Spleen (tissue), 11 donors: ENCODE results near the gene MAPKAP1. TPM values are rescaled to one million over a fixed set of nuclear protein-coding genes. Genes with fewer than 3 reads are reported as not detected.

Source experiments
- DNase-seq: peaks from one replicate; pipeline ENCODE4 v3.0.0-alpha.2; 2020
- H3K27ac ChIP-seq, 8 donors: fragments of 200-600 bp; sonication (generic) in 7 of 8; 1 replicate in 4 of 8; 2 replicates in 4 of 8; pipeline versions ENCODE4 v1.5.0 to v1.8.0; 2016 to 2021; ENCODE audit warnings: inconsistent platforms in 4 of 8, mild to moderate bottlenecking in 4 of 8, moderate library complexity in 1 of 8
- H3K27me3 ChIP-seq, 7 donors: fragments of 200-600 bp; sonication (generic) in 6 of 7; replicated peaks in 1 of 7; 1 replicate in 4 of 7; 2 replicates in 3 of 7; pipeline versions ENCODE4 v1.5.0 to v1.8.0; 2016 to 2021; ENCODE audit warnings: inconsistent platforms in 3 of 7, mild to moderate bottlenecking in 1 of 7
- H3K36me3 ChIP-seq, 6 donors: fragments of 200-600 bp; sonication (generic) in 5 of 6; 1 replicate in 4 of 6; 2 replicates in 2 of 6; pipeline versions ENCODE4 v1.5.0 to v1.8.0; 2016 to 2021; ENCODE audit warnings: inconsistent platforms in 2 of 6
- H3K4me1 ChIP-seq, 6 donors: fragments of 200-600 bp; sonication (generic) in 5 of 6; 1 replicate in 3 of 6; 2 replicates in 3 of 6; pipeline versions ENCODE4 v1.5.0 to v1.8.0; 2016 to 2021; ENCODE audit warnings: inconsistent platforms in 3 of 6
- H3K4me3 ChIP-seq, 8 donors: fragments of 200-600 bp; sonication (generic) in 7 of 8; 1 replicate in 4 of 8; 2 replicates in 4 of 8; pipeline versions ENCODE4 v1.5.0 to v1.8.0; 2016 to 2021; ENCODE audit warnings: inconsistent platforms in 4 of 8, mild to moderate bottlenecking in 4 of 8, moderate library complexity in 2 of 8
- H3K9me3 ChIP-seq, 8 donors: fragments of 200-600 bp; sonication (generic) in 7 of 8; 1 replicate in 4 of 8; 2 replicates in 4 of 8; pipeline versions ENCODE4 v1.5.0 to v1.8.0; 2016 to 2021; ENCODE audit warnings: inconsistent platforms in 4 of 8
- CTCF ChIP-seq, 11 experiments: fragments of 200-600 bp in 7 of 11; fragments of 450-650 bp in 4 of 11; sonication (generic) in 4 of 11; IDR thresholded peaks in 8 of 11; conservative IDR thresholded peaks in 3 of 11; 1 replicate in 7 of 11; 2 replicates in 4 of 11; pipeline versions ENCODE4 v1.4.0 to v1.8.0; 2016 to 2021; ENCODE audit warnings: antibody characterized with exemption in 11 of 11, inconsistent platforms in 4 of 11, mild to moderate bottlenecking in 1 of 11
- POLR2A ChIP-seq, 3 donors: fragments of 450-650 bp; IDR thresholded peaks; one replicate each; pipeline ENCODE4 v1.5.1; 2017; ENCODE audit warnings: antibody characterized with exemption in 3 of 3, mild to moderate bottlenecking in 1 of 3
- POLR2AphosphoS5 ChIP-seq, 3 donors: sonication (generic); formaldehyde crosslinking; IDR thresholded peaks; one replicate each; pipeline ENCODE4 v1.5.1; 2017; ENCODE audit warnings: antibody characterized with exemption in 3 of 3
- WGBS, 5 donors: extraction: QIAGEN DNeasy Blood & Tissue Kit in 3 of 5; methylation state at CpG; one replicate each; pipeline versions ENCODE4 v1.1.5 to v1.1.7; 2013 to 2018; 5-methylcytosine and 5-hydroxymethylcytosine counted together
- intact Hi-C: fragments of 100-400 bp; cut with DNase I; formaldehyde crosslinking; loops from one replicate; pipeline ENCODE4 v1.15.0; 2023; ENCODE audit warnings: low total_unique reads
- polyA plus RNA-seq, 3 donors: library from polyadenylated mRNA; stranded (reverse); fragments of 200-250 nt; gene quantifications; one replicate each; pipeline ENCODE4 v1.2.1, GENCODE V29; 2013
- total RNA-seq, 7 donors: library from RNA; depleted of rRNA in 3 of 7; stranded (reverse); fragments of >200 nt in 3 of 7; fragmentation: NEBNext Ultra II Directional in 4 of 7; extraction: Animal tissue kit (Norgen Biotek cat#: 25700) in 4 of 7; gene quantifications; one replicate each; pipeline versions ENCODE4 v1.1.0 to v1.2.1, GENCODE V29; 2016 to 2021
- donor health status: healthy with polysubstance abuse.
- donor health status: DM: no; HTN: no; CAD: no; lungs with moderate emphysema.
- donor health status: DM: no; HTN: no; CAD: no.
- donor health status: Bipolar disorder and iron deficiency.
- donor health status: healthy.
- donor health status: DM: no; HTN: no; CAD: no.
- donor health status: DM: yes; HTN: yes; CAD: no.

The MAPKAP1 gene
- total and polyA plus RNA-seq, 10 donors, result 37.2 to 77.2 (median 60.4) TPM

DNA sequence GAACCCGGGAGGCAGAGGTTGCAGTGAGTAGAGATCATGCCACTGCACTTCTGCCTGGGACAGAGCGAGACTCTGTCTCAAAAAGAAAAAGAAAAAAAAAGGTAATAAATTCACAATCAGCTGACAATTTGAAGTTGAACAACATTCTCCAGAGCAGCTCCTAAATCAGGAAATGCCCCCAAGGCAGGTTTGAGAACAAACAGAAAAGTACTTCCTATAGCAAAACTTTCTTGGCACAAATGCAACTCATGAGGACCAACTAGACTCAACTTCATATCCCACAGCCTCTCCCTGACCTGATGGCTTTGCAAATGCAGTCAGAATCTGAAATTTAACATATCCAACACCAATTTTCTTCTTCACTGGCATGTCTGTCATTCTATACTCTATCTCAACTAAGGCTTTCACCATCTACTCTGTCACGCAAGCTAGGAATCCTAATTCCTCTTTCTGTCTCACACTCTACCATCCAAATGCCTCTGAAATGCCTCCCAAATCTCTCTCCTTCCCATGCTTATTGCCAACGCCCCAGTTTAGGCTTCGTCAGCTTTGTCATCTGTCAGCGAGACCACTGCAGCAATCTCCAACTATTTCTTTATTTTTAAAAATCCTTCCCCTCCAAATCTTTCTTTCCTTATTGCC lies 113.3 kb downstream of the MAPKAP1 start:
- intact Hi-C loops, result no loop called here
- peaks cover 0 to 31% (median 5%) of the 10 kb centered on the region in 6 donors for H3K4me1 ChIP-seq
- no peaks in the 10 kb centered on the region for H3K27me3 ChIP-seq
- no peak for DNase-seq
- no peaks in the 10 kb centered on the region for H3K9me3 ChIP-seq
- H3K4me3 ChIP-seq, result no peak overlapping the region
- H3K36me3 ChIP-seq, result peaks cover 0 to 7% (median 0%) of the 10 kb centered on the region in 6 donors
- H3K27ac ChIP-seq, result no peak overlapping the region
- TF ChIP-seq POLR2A (IDR thresholded peaks at IDR 0.05) (no peak), CTCF (IDR thresholded peaks at IDR 0.05 in 8 of 11, conservative IDR thresholded peaks at IDR 0.05 in 3 of 11) (no peak), POLR2AphosphoS5 (IDR thresholded peaks at IDR 0.05) (no peak)
- 69 to 82% (median 79%) methylated on average over 6 of the region's 6 CpGs for WGBS, 5 donors

GRCh38 chr9:125591888-125592287 lies 115.1 kb downstream of the MAPKAP1 start:
- no peaks in the 10 kb centered on the region for H3K27me3 ChIP-seq
- peaks cover 0 to 34% (median 5%) of the 10 kb centered on the region in 6 donors for H3K4me1 ChIP-seq
- H3K36me3 ChIP-seq, result peaks cover 0 to 7% (median 0%) of the 10 kb centered on the region in 6 donors
- intact Hi-C loops, result no loop called here
- TF ChIP-seq POLR2A (IDR thresholded peaks at IDR 0.05) (no peak), POLR2AphosphoS5 (IDR thresholded peaks at IDR 0.05) (no peak), CTCF (IDR thresholded peaks at IDR 0.05 in 8 of 11, conservative IDR thresholded peaks at IDR 0.05 in 3 of 11) (no peak)
- WGBS, 5 donors, result 93 to 98% (median 96%) methylated on average over 4 of the region's 4 CpGs
- no peak overlapping the region for H3K27ac ChIP-seq
- DNase-seq, result no peak
- H3K9me3 ChIP-seq, result no peaks in the 10 kb centered on the region
- H3K4me3 ChIP-seq, result no peak overlapping the region

DNA sequence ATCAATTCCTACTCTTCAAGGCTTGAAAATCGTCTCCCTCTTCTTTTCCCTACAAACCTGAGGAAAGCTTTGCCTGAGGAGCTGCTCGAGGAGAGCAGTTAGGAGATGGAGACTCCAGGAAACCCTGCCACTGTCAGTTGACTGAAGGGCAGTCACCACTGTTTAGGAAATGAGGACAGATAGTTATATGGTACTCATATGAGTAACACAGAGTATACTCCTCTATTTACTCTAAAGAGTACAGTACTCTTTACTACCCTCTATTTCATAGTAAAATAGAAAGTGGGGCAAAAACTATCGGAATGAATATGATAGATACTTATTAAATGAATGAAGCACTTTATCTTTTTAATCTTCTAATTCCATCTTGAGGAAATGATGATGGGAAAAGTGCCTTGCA lies 115.8 kb downstream of the MAPKAP1 start:
- no peak for TF ChIP-seq CTCF (IDR thresholded peaks at IDR 0.05 in 8 of 11, conservative IDR thresholded peaks at IDR 0.05 in 3 of 11)
- TF ChIP-seq POLR2AphosphoS5 (IDR thresholded peaks at IDR 0.05), result no peak
- TF ChIP-seq POLR2A (IDR thresholded peaks at IDR 0.05), result no peak
- 78 to 91% (median 87%) methylated on average over 3 of the region's 3 CpGs for WGBS, 5 donors
- Histone ChIP-seq H3K4me3 (no peak overlapping the region), H3K27me3 (no peaks in the 10 kb centered on the region), H3K4me1 (peaks cover 0 to 34% (median 5%) of the 10 kb centered on the region in 6 donors), H3K27ac (no peak overlapping the region), H3K9me3 (no peaks in the 10 kb centered on the region), H3K36me3 (peaks cover 0 to 7% (median 0%) of the 10 kb centered on the region in 6 donors)
- intact Hi-C loops, result no loop called here
- DNase-seq, result no peak

GRCh38 chr9:125589287-125589686 lies 117.7 kb downstream of the MAPKAP1 start:
- Histone ChIP-seq H3K27me3 (no peaks in the 10 kb centered on the region), H3K27ac (no peak overlapping the region), H3K9me3 (no peaks in the 10 kb centered on the region), H3K36me3 (peaks cover 0 to 15% (median 11%) of the 10 kb centered on the region in 6 donors), H3K4me3 (no peak overlapping the region), H3K4me1 (peaks cover 0 to 34% (median 5%) of the 10 kb centered on the region in 6 donors)
- no peak for DNase-seq
- intact Hi-C loops, result no loop called here
- 62 to 79% (median 70%) methylated on average over 4 of the region's 4 CpGs for WGBS, 5 donors
- no peak for TF ChIP-seq POLR2AphosphoS5 (IDR thresholded peaks at IDR 0.05)
